ENCODE data around the gene INVS.
"Not testable (repeated sequence)": the region's sequence is repeated elsewhere in the genome, so short reads cannot be mapped to it uniquely, and the experiment has no call there.

The INVS gene

GRCh38 chr9:100193078-100193477 lies 94.0 kb downstream of the INVS start:
- no peak for DNase-seq (ENCODE audit: low read depth in 2 of 2)

DNA sequence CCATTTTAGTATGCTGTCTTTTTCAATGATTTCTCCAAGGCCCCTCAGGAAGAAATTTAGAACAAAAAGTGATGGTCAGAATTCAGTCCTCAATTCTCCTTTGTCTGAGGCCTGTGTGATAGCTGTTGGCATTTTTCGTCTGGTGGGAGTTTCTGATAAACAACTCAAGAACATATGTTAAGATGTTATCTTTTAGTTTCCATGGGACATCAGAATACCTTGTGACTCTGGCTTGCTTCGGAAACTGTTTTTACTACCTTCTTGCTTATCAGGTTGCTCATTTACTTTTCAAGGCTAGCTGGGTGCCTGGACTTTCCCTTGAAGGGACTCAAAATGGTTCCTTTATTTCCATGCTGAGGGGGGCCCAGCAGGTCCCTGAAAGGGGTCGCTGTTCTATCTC lies 97.2 kb downstream of the INVS start:
- DNase-seq (ENCODE audit: low read depth in 2 of 2), result no peak

DNA sequence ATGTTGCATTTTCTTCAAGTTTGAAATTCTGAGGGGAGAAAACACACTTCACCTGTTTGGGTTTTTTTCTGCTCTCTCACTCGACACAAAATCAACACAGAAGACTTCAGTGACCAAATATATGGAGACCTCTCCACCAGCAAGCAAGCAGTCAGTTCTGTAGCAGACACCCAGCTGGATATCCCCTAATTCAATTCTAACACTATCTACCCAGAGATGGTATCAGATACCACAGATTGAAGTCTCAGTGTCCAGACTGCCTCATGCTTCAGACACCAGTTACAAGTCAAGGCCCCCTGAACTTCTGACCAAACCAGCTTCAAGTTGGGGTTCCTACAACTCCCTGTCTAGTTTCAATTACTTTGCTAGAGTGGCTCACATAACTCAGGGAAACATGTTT lies 97.8 kb downstream of the INVS start:
- no peak for DNase-seq (ENCODE audit: low read depth in 2 of 2)

GRCh38 chr9:100197553-100197952 lies 98.5 kb downstream of the INVS start:
- no peak for DNase-seq (ENCODE audit: low read depth in 2 of 2)

DNA sequence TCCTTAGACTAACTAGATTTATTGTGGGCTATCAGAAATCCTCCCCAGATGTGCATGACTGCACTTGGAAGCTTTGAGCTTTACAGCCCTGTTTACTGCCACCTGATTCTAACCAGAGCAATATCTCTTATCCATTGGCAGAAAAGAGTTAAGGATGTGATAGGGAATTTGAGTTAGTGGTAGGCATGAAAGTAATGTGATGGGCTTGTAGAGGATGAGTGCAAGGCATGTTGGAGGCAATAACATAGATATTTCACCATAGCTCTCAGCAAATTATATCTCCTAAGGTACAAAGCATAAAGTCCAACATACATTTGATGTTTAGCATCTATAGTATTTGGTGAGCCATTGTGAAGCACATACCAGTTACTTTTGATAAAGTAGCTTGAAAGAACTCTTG lies 103.8 kb downstream of the INVS start:
- DNase-seq (ENCODE audit: low read depth in 2 of 2), result no peak

- DNase-seq (ENCODE audit: low read depth in 2 of 2), result no peak
These were observed 105.8 kb downstream of the INVS start for GRCh38 chr9:100204796-100205195.

- no peak for DNase-seq (ENCODE audit: low read depth in 2 of 2)
These were observed 107.9 kb downstream of the INVS start for GRCh38 chr9:100206899-100207298.

DNA sequence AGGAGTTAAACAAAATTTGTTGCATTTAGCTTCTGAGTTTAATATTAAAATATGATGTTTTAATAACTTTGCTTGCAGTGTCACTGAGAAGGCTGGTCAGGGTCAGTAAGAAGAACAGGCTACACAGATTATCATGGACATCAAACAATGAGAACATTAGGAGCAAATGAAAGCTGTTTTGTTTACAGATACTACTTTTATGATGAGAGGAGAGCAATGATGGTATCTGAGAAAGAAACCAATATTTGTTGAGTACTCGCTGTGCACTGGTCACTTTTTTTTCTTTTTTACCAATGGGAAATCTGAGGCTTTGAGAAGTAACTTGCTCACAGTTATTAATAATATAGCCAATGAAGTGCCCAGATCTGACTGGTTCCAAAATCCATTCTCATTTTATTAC lies 109.6 kb downstream of the INVS start:
- DNase-seq (ENCODE audit: low read depth in 2 of 2), result no peak

DNA sequence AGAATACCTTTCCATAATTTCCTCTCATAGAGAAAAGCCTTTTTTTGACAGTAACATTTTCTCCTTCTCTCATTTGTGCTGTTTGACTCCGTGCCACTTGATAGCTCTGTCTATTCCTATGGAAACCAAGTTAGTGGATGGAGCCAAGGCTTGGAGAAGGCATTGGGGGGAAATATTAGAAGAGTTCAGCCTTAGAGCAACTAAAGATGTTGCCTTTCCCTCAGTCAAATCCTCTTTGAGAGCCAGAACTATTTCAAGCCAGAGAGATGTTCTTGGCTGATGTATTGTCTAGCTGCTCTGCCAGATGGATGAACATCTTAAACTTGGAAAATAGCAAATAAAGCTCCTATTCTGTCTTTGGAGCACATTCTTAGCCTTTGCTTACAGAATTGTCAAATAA lies 112.4 kb downstream of the INVS start:
- no peak for DNase-seq (ENCODE audit: low read depth in 2 of 2)

- no peak for DNase-seq (ENCODE audit: low read depth in 2 of 2)
These were observed 114.9 kb downstream of the INVS start for GRCh38 chr9:100213730-100214477.

- DNase-seq (ENCODE audit: low read depth in 2 of 2), result peak; percentile 48
These were observed 117.2 kb downstream of the INVS start for GRCh38 chr9:100216178-100216787.

DNA sequence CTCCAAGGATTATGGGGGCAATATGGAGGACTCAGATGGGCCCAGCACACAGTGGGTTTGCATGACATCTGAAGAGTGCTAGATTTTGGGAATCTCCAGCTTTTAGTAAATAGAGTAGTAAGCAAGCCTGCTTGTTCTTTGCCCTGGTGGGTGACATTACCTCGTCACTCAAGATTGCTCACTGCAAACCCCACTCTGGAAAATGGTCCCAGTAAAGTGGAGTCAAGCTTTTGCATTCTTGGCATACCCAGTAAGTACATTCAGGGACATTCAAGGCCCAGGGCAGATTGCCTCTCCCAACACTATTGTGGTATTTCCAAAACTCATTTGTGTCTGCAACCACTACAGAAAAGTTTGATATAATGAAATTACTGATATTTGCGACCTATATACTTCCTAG lies 118.5 kb downstream of the INVS start:
- DNase-seq (ENCODE audit: low read depth in 2 of 2), result no peak

GRCh38 chr9:100219347-100219746 lies 120.3 kb downstream of the INVS start:
- DNase-seq (ENCODE audit: low read depth in 2 of 2), result no peak

DNA sequence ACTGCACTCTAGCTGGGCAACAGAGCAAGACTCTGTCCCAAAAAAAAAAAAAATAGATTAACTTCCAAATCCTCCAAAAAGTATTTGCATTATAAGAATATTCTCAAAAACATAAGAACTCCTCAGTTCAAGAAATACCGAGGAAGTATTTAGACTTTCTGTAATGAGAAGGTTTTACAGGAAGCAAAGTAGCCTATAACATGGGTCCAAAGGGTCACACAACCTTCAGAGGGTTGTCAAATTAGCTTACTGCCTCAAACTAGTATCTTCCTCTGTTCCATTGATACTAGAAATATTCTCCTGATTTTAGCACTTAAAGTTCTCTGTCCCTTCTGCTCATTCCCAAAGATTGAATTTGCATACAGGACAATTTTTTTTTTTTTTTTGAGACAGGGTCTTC lies 121.9 kb downstream of the INVS start:
- DNase-seq (ENCODE audit: low read depth in 2 of 2), result no peak

DNA sequence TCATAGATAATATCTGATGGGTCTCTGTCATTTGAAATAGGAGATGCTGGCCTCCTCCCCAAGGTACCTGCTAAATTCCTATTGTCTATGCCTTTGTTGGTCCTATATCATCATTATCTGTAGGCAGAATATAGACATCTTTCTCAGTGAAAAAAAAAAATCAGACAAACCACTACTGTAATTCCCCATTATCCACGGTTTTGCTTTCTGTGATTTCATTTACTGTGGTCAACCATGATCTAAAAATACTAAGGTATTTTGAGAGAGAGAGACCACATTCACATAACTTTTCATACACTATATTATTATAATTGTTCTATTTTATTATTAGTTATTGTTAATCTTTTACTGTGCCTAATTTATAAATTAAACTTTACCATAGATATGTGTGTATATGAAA lies 122.5 kb downstream of the INVS start:
- no peak for DNase-seq (ENCODE audit: low read depth in 2 of 2)

DNA sequence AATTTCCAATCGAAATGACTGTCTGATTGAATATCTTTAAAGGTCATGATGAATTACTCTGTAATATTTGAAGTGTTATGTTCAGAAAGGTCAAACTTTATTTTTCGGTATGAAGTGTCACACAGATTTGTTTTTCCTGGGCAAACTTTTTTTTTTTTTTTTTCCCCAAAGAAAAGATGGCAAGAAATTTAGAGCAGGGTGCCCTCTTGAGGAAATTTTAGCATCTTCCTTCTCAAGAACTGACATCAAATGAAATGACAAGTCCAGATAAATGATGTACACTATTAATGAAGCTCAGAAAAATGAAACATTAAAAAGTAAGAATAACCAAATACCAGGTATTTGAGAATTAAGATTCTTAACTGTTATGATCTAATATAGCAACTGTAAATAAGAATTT lies 123.6 kb downstream of the INVS start:
- no peak for DNase-seq (ENCODE audit: low read depth in 2 of 2)

GRCh38 chr9:100227636-100228035 lies 128.6 kb downstream of the INVS start:
- no peak for DNase-seq (ENCODE audit: low read depth in 2 of 2)

- DNase-seq (ENCODE audit: low read depth in 2 of 2), result no peak
These were observed 129.4 kb downstream of the INVS start for GRCh38 chr9:100228352-100228869.

DNA sequence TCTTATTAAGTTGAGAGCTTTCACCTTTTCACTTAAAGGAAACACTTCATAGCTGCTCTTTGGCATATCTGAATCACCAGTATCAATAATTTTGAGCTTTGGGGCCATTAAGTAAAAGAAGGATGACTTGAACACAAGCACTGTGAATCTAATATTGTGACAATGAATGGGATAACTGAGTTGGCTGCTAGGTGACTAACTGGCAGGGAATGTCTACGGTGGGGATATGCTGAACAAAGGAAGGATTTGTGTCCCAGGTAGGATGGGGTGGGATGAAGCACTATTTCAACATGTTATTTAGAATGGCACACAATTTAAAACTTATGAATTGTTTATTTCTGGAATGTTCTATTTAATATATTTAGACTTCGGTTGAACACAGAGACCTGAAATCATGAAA lies 130.1 kb downstream of the INVS start:
- DNase-seq (ENCODE audit: low read depth in 2 of 2), result no peak

GRCh38 chr9:100229561-100229960 lies 130.5 kb downstream of the INVS start:
- DNase-seq (ENCODE audit: low read depth in 2 of 2), result no peak

DNA sequence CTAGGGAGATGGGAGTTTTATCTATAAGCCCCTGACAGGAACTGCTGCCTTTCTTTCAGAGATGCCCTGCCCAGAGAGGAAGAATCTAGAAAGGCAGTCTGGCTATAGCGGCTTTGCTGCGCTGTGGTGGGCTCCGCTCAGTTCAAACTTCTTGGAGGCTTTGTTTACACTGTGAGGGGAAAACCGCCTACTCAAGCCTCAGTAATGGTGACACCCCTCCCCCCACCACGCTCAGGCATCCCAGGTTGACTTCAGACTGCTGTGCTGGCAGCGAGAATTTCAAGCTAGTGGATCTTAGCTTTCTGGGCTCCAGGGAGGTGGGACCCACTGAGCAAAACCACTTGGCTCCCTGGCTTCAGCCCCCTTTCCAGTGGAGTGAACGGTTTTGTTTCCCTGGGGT lies 137.9 kb downstream of the INVS start:
- not testable (repeated sequence) for DNase-seq (ENCODE audit: low read depth in 2 of 2)

DNA sequence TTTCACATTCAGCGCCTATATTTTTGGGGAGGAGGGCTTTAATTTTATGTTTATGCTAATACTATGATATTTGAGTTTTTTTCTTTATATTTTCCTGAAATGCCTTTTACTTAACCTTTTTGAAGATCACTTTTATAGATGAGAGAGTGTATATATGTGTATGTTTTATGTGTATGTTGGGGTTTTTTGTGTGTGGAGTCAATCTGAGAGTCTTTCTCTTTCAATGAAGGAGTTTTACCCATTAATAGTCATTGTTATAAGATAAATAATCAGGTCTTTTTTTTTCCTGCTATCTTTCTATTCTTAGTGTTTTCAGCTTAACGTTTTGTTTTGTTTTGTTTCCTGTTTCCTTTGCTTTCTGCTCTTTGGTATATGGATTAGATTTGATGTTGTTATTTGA lies 141.5 kb downstream of the INVS start:
- no peak for DNase-seq (ENCODE audit: low read depth in 2 of 2)

DNA sequence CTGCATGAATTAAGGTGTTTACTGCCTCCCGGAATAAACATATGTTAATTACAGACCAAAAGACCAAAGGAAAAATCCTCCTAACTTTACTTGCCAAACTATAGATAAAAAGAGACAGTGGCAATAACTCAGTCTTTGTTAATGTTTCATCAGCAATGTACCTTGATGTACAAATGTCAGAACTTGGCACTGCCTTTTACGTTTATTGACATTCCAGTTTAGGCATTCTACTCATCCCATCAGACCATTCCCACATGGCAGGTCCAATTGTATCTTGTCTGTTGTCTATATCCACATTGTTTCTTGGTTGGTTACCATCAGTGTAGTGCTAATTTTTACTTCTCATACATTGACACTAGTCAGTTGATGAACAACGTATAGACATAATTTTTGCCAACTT lies 168.2 kb downstream of the INVS start:
- DNase-seq (ENCODE audit: low read depth in 2 of 2), result no peak

- DNase-seq (ENCODE audit: low read depth in 2 of 2), result no peak
These were observed 169.2 kb downstream of the INVS start for GRCh38 chr9:100268271-100268670.
